HG03378 (cell line): ENCODE data around the gene GNB1.
"Not testable (repeated sequence)": the region's sequence is repeated elsewhere in the genome, so short reads cannot be mapped to it uniquely, and the experiment has no call there.

Source experiments
- ATAC-seq: cut with Tn5 transposase; IDR thresholded peaks from one replicate; pipeline ENCODE4 v1.9.1; 2021; ENCODE audit warnings: mild to moderate bottlenecking, moderate library complexity; ENCODE audit not compliant: unreplicated experiment

The GNB1 gene

GRCh38 chr1:1890506-1891348 lies at the start of gene GNB1:
Gene GNB1 (minus strand): TSS chr1:1891087. CDS start chr1:1825453, 65,634 bp downstream.
- no peak for ATAC-seq

GRCh38 chr1:1940123-1940425 lies 49.2 kb upstream of the GNB1 start:
- ATAC-seq, result no peak

GRCh38 chr1:1939296-1940122 lies 48.6 kb upstream of the GNB1 start:
- ATAC-seq, result no peak

GRCh38 chr1:1938613-1939295 lies 47.9 kb upstream of the GNB1 start:
- ATAC-seq, result no peak

GRCh38 chr1:1938276-1938573 lies 47.3 kb upstream of the GNB1 start:
- ATAC-seq, result no peak

- ATAC-seq, result no peak
Measured at GRCh38 chr1:1937549-1938275, 46.8 kb upstream of the GNB1 start.

GRCh38 chr1:1937061-1937460 lies 46.2 kb upstream of the GNB1 start:
- ATAC-seq, result no peak

- ATAC-seq, result not testable (repeated sequence)
Measured at GRCh38 chr1:1934848-1935247, 44.0 kb upstream of the GNB1 start.

GRCh38 chr1:1929639-1930545 lies 39.0 kb upstream of the GNB1 start:
- ATAC-seq, result no peak

- ATAC-seq, result no peak
Measured at GRCh38 chr1:1929102-1929638, 38.3 kb upstream of the GNB1 start.

- ATAC-seq, result no peak
Measured at GRCh38 chr1:1928231-1929101, 37.6 kb upstream of the GNB1 start.

GRCh38 chr1:1927751-1928150 lies 36.9 kb upstream of the GNB1 start:
- no peak for ATAC-seq

GRCh38 chr1:1926886-1927660 lies 36.2 kb upstream of the GNB1 start:
- ATAC-seq, result no peak

GRCh38 chr1:1926346-1926811 lies 35.5 kb upstream of the GNB1 start:
- ATAC-seq, result no peak

- no peak for ATAC-seq
Measured at GRCh38 chr1:1925437-1926345, 34.8 kb upstream of the GNB1 start.

- ATAC-seq, result no peak
Measured at GRCh38 chr1:1924849-1925248, 34.0 kb upstream of the GNB1 start.

- ATAC-seq, result no peak
Measured at GRCh38 chr1:1924386-1924785, 33.5 kb upstream of the GNB1 start.
